Pulmonary artery endothelial cell (primary cell): Measurements from ENCODE around the gene MEPE. TPM values are rescaled to one million over a fixed set of nuclear protein-coding genes. Genes with fewer than 3 reads are reported as not detected.

Experiments used
- DNase-seq: peaks from one replicate; pipeline ENCODE4 v3.0.0-alpha.2; 2011; ENCODE audit warnings: low read depth, low spot score
- total RNA-seq: library from RNA; depleted of rRNA; stranded (reverse); fragments of >200 nt; gene quantifications from 2 replicates; pipeline ENCODE4 v1.2.3, GENCODE V29; 2014

Gene MEPE
- total RNA-seq, 1 donor from 2014 or later = not detected

- no peak for DNase-seq
Observed at GRCh38 chr4:87840149-87840548, 7.4 kb downstream of the MEPE start.

GRCh38 chr4:87843936-87844335, 11.2 kb downstream of the MEPE start:
- no peak for DNase-seq

- no peak for DNase-seq
Observed at GRCh38 chr4:87844452-87844851, 11.7 kb downstream of the MEPE start.

- DNase-seq = no peak
Observed at GRCh38 chr4:87846226-87846625, 13.5 kb downstream of the MEPE start.

GRCh38 chr4:87848622-87849351, 16.0 kb downstream of the MEPE start:
- peak; percentile 20 for DNase-seq

GRCh38 chr4:87849612-87850011, 16.8 kb downstream of the MEPE start:
- DNase-seq = no peak

- DNase-seq = no peak
Observed at GRCh38 chr4:87851332-87851731, 18.6 kb downstream of the MEPE start.

GRCh38 chr4:87851953-87852352, 19.2 kb downstream of the MEPE start:
- DNase-seq = no peak

- DNase-seq = no peak
Observed at GRCh38 chr4:87853108-87853507, 20.3 kb downstream of the MEPE start.

GRCh38 chr4:87853891-87854290, 21.1 kb downstream of the MEPE start:
- DNase-seq = no peak

GRCh38 chr4:87855559-87855958, 22.8 kb downstream of the MEPE start:
- no peak for DNase-seq

GRCh38 chr4:87856816-87857215, 24.0 kb downstream of the MEPE start:
- no peak for DNase-seq

GRCh38 chr4:87857789-87858188, 25.0 kb downstream of the MEPE start:
- DNase-seq = no peak

- DNase-seq = no peak
Observed at GRCh38 chr4:87862236-87862635, 29.5 kb downstream of the MEPE start.

- DNase-seq = no peak
Observed at GRCh38 chr4:87863486-87863885, 30.7 kb downstream of the MEPE start.

GRCh38 chr4:87864321-87864720, 31.6 kb downstream of the MEPE start:
- DNase-seq = no peak

- no peak for DNase-seq
Observed at GRCh38 chr4:87865288-87865687, 32.5 kb downstream of the MEPE start.

GRCh38 chr4:87865960-87866598, 33.3 kb downstream of the MEPE start:
- DNase-seq = no peak

- no peak for DNase-seq
Observed at GRCh38 chr4:87868522-87868921, 35.8 kb downstream of the MEPE start.

- DNase-seq = no peak
Observed at GRCh38 chr4:87872028-87872427, 39.3 kb downstream of the MEPE start.

- no peak for DNase-seq
Observed at GRCh38 chr4:87875191-87875590, 42.4 kb downstream of the MEPE start.

- no peak for DNase-seq
Observed at GRCh38 chr4:87880106-87880505, 47.3 kb downstream of the MEPE start.

GRCh38 chr4:87881115-87881514, 48.3 kb downstream of the MEPE start:
- no peak for DNase-seq
